Activated CD8-positive, alpha-beta T cell treated with anti-CD3 and anti-CD28 coated beads for 36 hours (primary cell): ENCODE measurements around the gene SRSF7. TPM values are rescaled to one million over a fixed set of nuclear protein-coding genes. Genes with fewer than 3 reads are reported as not detected.
A peak's percentile ranks its signal among the peaks of the same experiment; 100 is the strongest.

ENCODE experiments used
- ATAC-seq: fragments of 200-7000 bp; cut with Tn5 transposase; one replicate; pipeline ENCODE4 v1.10.0; 2021; ENCODE audit warnings: mild to moderate bottlenecking, moderate library complexity
- CTCF ChIA-PET: fragments of 350-600 bp; sonication (Branson Sonifier 250); formaldehyde crosslinking; loops from one replicate; lab custom pipeline; 2021; ENCODE audit warnings: antibody characterized with exemption; lab: Charles Lee
- POLR2A ChIA-PET: fragments of 350-600 bp; sonication (Branson Sonifier 250); formaldehyde crosslinking; loops from one replicate; lab custom pipeline; 2021; ENCODE audit warnings: antibody characterized with exemption; lab: Charles Lee
- DNase-seq: peaks from one replicate; pipeline ENCODE4 v3.0.0-alpha.2; 2020
- H3K27ac Mint-ChIP-seq: one replicate; pipeline ENCODE4 v1.8.0; 2021; ENCODE audit warnings: mild to moderate bottlenecking, mixed read lengths
- H3K27me3 Mint-ChIP-seq: one replicate; pipeline ENCODE4 v1.8.0; 2021; ENCODE audit warnings: mixed read lengths
- H3K36me3 Mint-ChIP-seq: one replicate; pipeline ENCODE4 v1.8.0; 2021; ENCODE audit warnings: low read depth, mixed read lengths
- H3K4me1 Mint-ChIP-seq: one replicate; pipeline ENCODE4 v1.8.0; 2021; ENCODE audit warnings: low read depth, mixed read lengths
- H3K4me3 Mint-ChIP-seq: one replicate; pipeline ENCODE4 v1.8.0; 2021; ENCODE audit warnings: mild to moderate bottlenecking, moderate library complexity, mixed read lengths
- H3K9me3 Mint-ChIP-seq: one replicate; pipeline ENCODE4 v1.8.0; 2021; ENCODE audit warnings: mixed read lengths
- CTCF ChIP-seq: fragments of 200-600 bp; IDR thresholded peaks from one replicate; pipeline ENCODE4 v1.8.0; 2022; ENCODE audit warnings: antibody characterized with exemption, mild to moderate bottlenecking
- intact Hi-C: fragments of 100-400 bp; cut with micrococcal nuclease; formaldehyde crosslinking; loops from one replicate; pipeline ENCODE4 v1.10.0; 2022
- total RNA-seq, 2 experiments: library from RNA; stranded (reverse); gene quantifications; one replicate each; pipeline ENCODE4 v1.2.3, GENCODE V29; 2021

Gene SRSF7
- total RNA-seq, 2 experiments from 2014 or later = 320 to 333 TPM

GRCh38 chr2:38783586-38783985 is 32.4 kb upstream of the SRSF7 start:
- intact Hi-C loops = no loop called here
- H3K36me3 Mint-ChIP-seq = peaks cover 15% of the 10 kb centered on the region
- ChIA-PET CTCF (no interaction called here), POLR2A (interaction anchor here (1.0 kb wide), 1 partner anchor 32 kb away, joined by 3 read pairs; the partner anchor contains the start of gene SRSF7)
- no peaks in the 10 kb centered on the region for H3K9me3 Mint-ChIP-seq
- no peak overlapping the region for H3K27ac Mint-ChIP-seq
- H3K27me3 Mint-ChIP-seq = no peaks in the 10 kb centered on the region
- DNase-seq (no peak), ATAC-seq (no peak)
- no peak overlapping the region for H3K4me3 Mint-ChIP-seq
- H3K4me1 Mint-ChIP-seq = peaks cover 5% of the 10 kb centered on the region
- no peak for TF ChIP-seq CTCF

GRCh38 chr2:38778687-38779082 is 27.5 kb upstream of the SRSF7 start:
- H3K4me3 Mint-ChIP-seq = peak overlapping the region; percentile 96
- ATAC-seq (no peak), DNase-seq (no peak)
- CTCF ChIA-PET = no interaction called here
- POLR2A ChIA-PET = interaction anchor here (0.7 to 6.5 kb wide), 4 partner anchors 14 to 35 kb away, joined by 3 to 59 read pairs (median 8); partner anchors contain the start of gene SRSF7
- H3K36me3 Mint-ChIP-seq = peaks cover 15% of the 10 kb centered on the region
- peaks cover 6% of the 10 kb centered on the region for H3K27me3 Mint-ChIP-seq
- H3K4me1 Mint-ChIP-seq = peaks cover 8% of the 10 kb centered on the region
- no peaks in the 10 kb centered on the region for H3K9me3 Mint-ChIP-seq
- peak overlapping the region; percentile 91 for H3K27ac Mint-ChIP-seq
- intact Hi-C loops = no loop called here
- TF ChIP-seq CTCF = no peak

- no peak overlapping the region for H3K4me3 Mint-ChIP-seq
- H3K9me3 Mint-ChIP-seq = no peaks in the 10 kb centered on the region
- H3K4me1 Mint-ChIP-seq = peaks cover 8% of the 10 kb centered on the region
- no peak for DNase-seq
- peaks cover 6% of the 10 kb centered on the region for H3K36me3 Mint-ChIP-seq
- ATAC-seq = no peak
- ChIA-PET CTCF (interaction anchor here (1.2 kb wide), 1 partner anchor 36 kb away, joined by 4 read pairs; no protein-coding TSS in a partner anchor), POLR2A (interaction anchor here (0.6 to 6.5 kb wide), 2 partner anchors 25 to 174 kb away, joined by 3 to 59 read pairs; partner anchors contain the start of genes HNRNPLL and SRSF7)
- H3K27ac Mint-ChIP-seq = no peak overlapping the region
- TF ChIP-seq CTCF = no peak
- peaks cover 6% of the 10 kb centered on the region for H3K27me3 Mint-ChIP-seq
- intact Hi-C loops = no loop called here
Observed at GRCh38 chr2:38776531-38776930, 25.4 kb upstream of the SRSF7 start.

- Mint-ChIP-seq H3K27me3 (peaks cover 6% of the 10 kb centered on the region), H3K36me3 (peaks cover 3% of the 10 kb centered on the region), H3K4me1 (peaks cover 5% of the 10 kb centered on the region), H3K9me3 (no peaks in the 10 kb centered on the region), H3K4me3 (no peak overlapping the region), H3K27ac (no peak overlapping the region)
- TF ChIP-seq CTCF = no peak
- POLR2A ChIA-PET = interaction anchor here (0.6 to 6.5 kb wide), 7 partner anchors 16 to 244 kb away, joined by 3 to 59 read pairs (median 3); partner anchors contain the start of gene SRSF7
- DNase-seq (no peak), ATAC-seq (no peak)
- intact Hi-C loops = no loop called here
- CTCF ChIA-PET = interaction anchor here (1.2 kb wide), 1 partner anchor 35 kb away, joined by 4 read pairs; no protein-coding TSS in a partner anchor
Observed at GRCh38 chr2:38775921-38776225, 24.7 kb upstream of the SRSF7 start.

GRCh38 chr2:38775097-38775920 is 24.1 kb upstream of the SRSF7 start:
- POLR2A ChIA-PET = interaction anchor here (0.6 to 6.5 kb wide), 7 partner anchors 15 to 244 kb away, joined by 3 to 59 read pairs (median 3); partner anchors contain the start of gene SRSF7
- intact Hi-C loops = no loop called here
- Mint-ChIP-seq H3K36me3 (peaks cover 3% of the 10 kb centered on the region), H3K27ac (no peak overlapping the region), H3K4me1 (peaks cover 5% of the 10 kb centered on the region), H3K9me3 (no peaks in the 10 kb centered on the region), H3K4me3 (no peak overlapping the region), H3K27me3 (peaks cover 6% of the 10 kb centered on the region)
- ATAC-seq (no peak), DNase-seq (no peak)
- no peak for TF ChIP-seq CTCF
- CTCF ChIA-PET = interaction anchor here (1.2 to 1.5 kb wide), 2 partner anchors 34 to 172 kb away, joined by 4 read pairs; partner anchors contain the start of gene HNRNPLL
